ENCODE results near the gene CLEC3A.

CLEC3A gene

GRCh38 chr16:78060295-78060694 lies 37.9 kb downstream of the CLEC3A start:
- Mint-ChIP-seq H3K27ac (no peak overlapping the region), H3K4me1 (ENCODE audit: low read depth) (no peaks in the 10 kb centered on the region), H3K36me3 (no peaks in the 10 kb centered on the region), H3K9me3 (ENCODE audit: low read depth) (no peaks in the 10 kb centered on the region), H3K4me3 (no peak overlapping the region), H3K27me3 (peaks cover 5% of the 10 kb centered on the region)

- no peaks in the 10 kb centered on the region for H3K9me3 Mint-ChIP-seq (ENCODE audit: low read depth)
- H3K36me3 Mint-ChIP-seq, result no peaks in the 10 kb centered on the region
Measured at GRCh38 chr16:78060809-78061208, 38.5 kb downstream of the CLEC3A start.

GRCh38 chr16:78065319-78065718 lies 43.0 kb downstream of the CLEC3A start:
- Mint-ChIP-seq H3K36me3 (no peaks in the 10 kb centered on the region), H3K4me3 (no peak overlapping the region), H3K4me1 (ENCODE audit: low read depth) (no peaks in the 10 kb centered on the region), H3K9me3 (ENCODE audit: low read depth) (no peaks in the 10 kb centered on the region), H3K27me3 (peaks cover 11% of the 10 kb centered on the region), H3K27ac (no peak overlapping the region)

More at GRCh38 chr16:78060809-78061208, 38.5 kb downstream of the CLEC3A start:
- no peak overlapping the region for H3K27ac Mint-ChIP-seq
- no peaks in the 10 kb centered on the region for H3K4me1 Mint-ChIP-seq (ENCODE audit: low read depth)
- H3K27me3 Mint-ChIP-seq, result peaks cover 5% of the 10 kb centered on the region
- H3K4me3 Mint-ChIP-seq, result no peak overlapping the region

- H3K27me3 Mint-ChIP-seq, result peaks cover 19% of the 10 kb centered on the region
- no peaks in the 10 kb centered on the region for H3K9me3 Mint-ChIP-seq (ENCODE audit: low read depth)
- H3K27ac Mint-ChIP-seq, result no peak overlapping the region
- H3K4me3 Mint-ChIP-seq, result no peak overlapping the region
- H3K4me1 Mint-ChIP-seq (ENCODE audit: low read depth), result no peaks in the 10 kb centered on the region
- peaks cover 3% of the 10 kb centered on the region for H3K36me3 Mint-ChIP-seq
Measured at GRCh38 chr16:78069913-78070312, 47.6 kb downstream of the CLEC3A start.

- H3K36me3 Mint-ChIP-seq, result peaks cover 3% of the 10 kb centered on the region
- H3K9me3 Mint-ChIP-seq (ENCODE audit: low read depth), result no peaks in the 10 kb centered on the region
- no peaks in the 10 kb centered on the region for H3K4me1 Mint-ChIP-seq (ENCODE audit: low read depth)
- peaks cover 17% of the 10 kb centered on the region for H3K27me3 Mint-ChIP-seq
- H3K4me3 Mint-ChIP-seq, result no peak overlapping the region
- no peak overlapping the region for H3K27ac Mint-ChIP-seq
Measured at GRCh38 chr16:78072275-78072674, 49.9 kb downstream of the CLEC3A start.

- Mint-ChIP-seq H3K27me3 (peaks cover 14% of the 10 kb centered on the region), H3K9me3 (ENCODE audit: low read depth) (no peaks in the 10 kb centered on the region), H3K4me1 (ENCODE audit: low read depth) (no peaks in the 10 kb centered on the region), H3K27ac (no peak overlapping the region), H3K36me3 (peaks cover 3% of the 10 kb centered on the region), H3K4me3 (no peak overlapping the region)
Measured at GRCh38 chr16:78075800-78076199, 53.5 kb downstream of the CLEC3A start.

- Mint-ChIP-seq H3K27ac (no peak overlapping the region), H3K4me1 (ENCODE audit: low read depth) (no peaks in the 10 kb centered on the region), H3K4me3 (no peak overlapping the region), H3K36me3 (no peaks in the 10 kb centered on the region), H3K27me3 (peaks cover 10% of the 10 kb centered on the region), H3K9me3 (ENCODE audit: low read depth) (no peaks in the 10 kb centered on the region)
Measured at GRCh38 chr16:78081341-78081740, 59.0 kb downstream of the CLEC3A start.

Data from activated naive CD8-positive, alpha-beta T cell (primary cell).